GM10248 (cell line): Measurements from ENCODE around the gene POP7.

Experiments
- CTCF ChIA-PET: fragments of 300-600 bp; sonication (Branson Sonifier 250); formaldehyde crosslinking; extraction: SDS; loops from one replicate; lab custom pipeline; 2021; ENCODE audit warnings: antibody characterized with exemption; lab: Yijun Ruan, JAX
- POLR2A ChIA-PET: fragments of 350-650 bp; sonication (Branson Sonifier 250); formaldehyde crosslinking; extraction: SDS; loops from one replicate; lab custom pipeline; 2020; ENCODE audit warnings: antibody characterized with exemption; lab: Yijun Ruan, JAX
- DNase-seq: peaks from one replicate; pipeline ENCODE4 v3.0.0; 2012; ENCODE audit errors: extremely low spot score
- TF ChIP-seq, protein P1 (sequence below): IDR thresholded peaks from 2 replicates; pipeline ENCODE4 v1.5.1; 2012; ENCODE audit warnings: mild to moderate bottlenecking, low read depth; ENCODE audit errors: extremely low read depth, missing control alignments, control extremely low read depth

The POP7 gene

DNA sequence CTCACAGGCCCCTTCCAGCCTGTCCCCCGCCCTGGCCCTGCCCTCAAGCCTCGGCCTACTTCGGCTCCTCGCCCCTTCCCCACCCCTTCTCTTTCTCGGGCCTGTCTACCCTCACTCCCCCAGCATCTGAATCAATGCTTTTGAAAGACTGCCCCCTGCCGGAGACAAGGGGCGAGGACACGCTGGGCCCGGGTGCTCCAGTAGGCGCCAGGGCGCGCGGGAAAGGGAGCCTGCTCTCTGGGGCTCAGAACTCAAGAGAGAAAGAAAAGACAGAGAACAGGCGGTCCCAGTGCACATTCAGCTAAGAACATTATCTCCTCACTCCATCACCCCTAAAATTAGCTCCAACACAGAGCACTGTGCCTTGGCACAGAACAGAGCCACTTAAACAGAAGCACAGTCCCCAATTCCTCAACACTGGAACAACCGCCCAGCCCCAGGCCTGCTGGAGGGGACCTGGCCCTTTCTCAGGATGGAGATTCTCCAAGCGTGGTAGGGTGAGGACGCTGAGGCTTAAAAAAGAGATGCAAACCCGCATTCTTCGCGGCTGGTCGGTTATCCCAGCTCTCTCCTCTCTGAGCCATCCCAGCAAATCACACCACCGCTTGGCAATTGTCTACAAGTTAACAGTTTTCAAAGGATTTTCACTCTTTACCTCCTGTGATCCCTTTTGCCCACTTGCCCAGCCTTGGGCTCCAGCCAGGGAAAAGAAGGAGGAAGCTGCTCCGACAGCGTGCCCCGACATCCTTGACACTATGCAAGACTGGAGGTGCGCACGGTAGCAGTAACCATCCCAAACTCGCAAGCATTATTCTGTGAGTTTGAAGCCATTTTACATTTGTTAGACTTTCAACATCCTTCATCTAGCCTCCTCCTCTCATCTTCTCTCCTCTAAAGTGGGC lies 14.0 kb upstream of the POP7 start:
- peak; percentile 87 for DNase-seq
- ChIA-PET POLR2A (interaction anchor here (0.6 to 1.1 kb wide), 3 partner anchors 80 to 262 kb away, joined by 3 to 4 read pairs (median 4); partner anchors contain the start of gene MOSPD3), CTCF (interaction anchor here (0.6 to 10.3 kb wide), 29 partner anchors 10 to 215 kb away, joined by 3 to 159 read pairs (median 4); partner anchors contain the start of genes FBXO24, LRCH4, MOSPD3 and POP7)
- TF ChIP-seq, protein P1, sequence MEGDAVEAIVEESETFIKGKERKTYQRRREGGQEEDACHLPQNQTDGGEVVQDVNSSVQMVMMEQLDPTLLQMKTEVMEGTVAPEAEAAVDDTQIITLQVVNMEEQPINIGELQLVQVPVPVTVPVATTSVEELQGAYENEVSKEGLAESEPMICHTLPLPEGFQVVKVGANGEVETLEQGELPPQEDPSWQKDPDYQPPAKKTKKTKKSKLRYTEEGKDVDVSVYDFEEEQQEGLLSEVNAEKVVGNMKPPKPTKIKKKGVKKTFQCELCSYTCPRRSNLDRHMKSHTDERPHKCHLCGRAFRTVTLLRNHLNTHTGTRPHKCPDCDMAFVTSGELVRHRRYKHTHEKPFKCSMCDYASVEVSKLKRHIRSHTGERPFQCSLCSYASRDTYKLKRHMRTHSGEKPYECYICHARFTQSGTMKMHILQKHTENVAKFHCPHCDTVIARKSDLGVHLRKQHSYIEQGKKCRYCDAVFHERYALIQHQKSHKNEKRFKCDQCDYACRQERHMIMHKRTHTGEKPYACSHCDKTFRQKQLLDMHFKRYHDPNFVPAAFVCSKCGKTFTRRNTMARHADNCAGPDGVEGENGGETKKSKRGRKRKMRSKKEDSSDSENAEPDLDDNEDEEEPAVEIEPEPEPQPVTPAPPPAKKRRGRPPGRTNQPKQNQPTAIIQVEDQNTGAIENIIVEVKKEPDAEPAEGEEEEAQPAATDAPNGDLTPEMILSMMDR = peak; percentile 97

DNA sequence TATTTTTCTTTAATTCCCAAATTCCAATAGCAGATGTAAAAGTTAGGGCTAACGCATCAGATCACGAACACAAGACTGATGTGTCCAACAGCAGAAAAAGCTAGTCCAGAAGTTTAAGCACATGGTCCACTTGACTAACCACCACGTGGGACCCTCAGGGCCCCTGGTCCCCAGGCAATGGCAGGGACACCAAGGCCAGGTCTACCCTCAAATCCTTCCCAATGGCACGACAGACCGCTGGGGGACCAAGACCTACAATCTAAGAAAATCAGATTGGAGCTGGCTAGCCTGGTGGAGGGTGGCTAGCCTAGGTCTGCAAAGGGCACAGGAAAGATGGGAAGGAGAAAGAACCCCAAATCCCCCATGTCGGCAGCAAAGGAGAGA lies 13.4 kb upstream of the POP7 start:
- ChIA-PET CTCF (interaction anchor here (0.8 to 10.3 kb wide), 22 partner anchors 9 to 266 kb away, joined by 3 to 159 read pairs (median 4); partner anchors contain the start of genes MOSPD3, POP7 and SLC12A9), POLR2A (interaction anchor here (0.9 kb wide), 1 partner anchor 80 kb away, joined by 4 read pairs; the partner anchor contains the start of gene MOSPD3)
- no peak for DNase-seq
- TF ChIP-seq, protein P1 = no peak

DNA sequence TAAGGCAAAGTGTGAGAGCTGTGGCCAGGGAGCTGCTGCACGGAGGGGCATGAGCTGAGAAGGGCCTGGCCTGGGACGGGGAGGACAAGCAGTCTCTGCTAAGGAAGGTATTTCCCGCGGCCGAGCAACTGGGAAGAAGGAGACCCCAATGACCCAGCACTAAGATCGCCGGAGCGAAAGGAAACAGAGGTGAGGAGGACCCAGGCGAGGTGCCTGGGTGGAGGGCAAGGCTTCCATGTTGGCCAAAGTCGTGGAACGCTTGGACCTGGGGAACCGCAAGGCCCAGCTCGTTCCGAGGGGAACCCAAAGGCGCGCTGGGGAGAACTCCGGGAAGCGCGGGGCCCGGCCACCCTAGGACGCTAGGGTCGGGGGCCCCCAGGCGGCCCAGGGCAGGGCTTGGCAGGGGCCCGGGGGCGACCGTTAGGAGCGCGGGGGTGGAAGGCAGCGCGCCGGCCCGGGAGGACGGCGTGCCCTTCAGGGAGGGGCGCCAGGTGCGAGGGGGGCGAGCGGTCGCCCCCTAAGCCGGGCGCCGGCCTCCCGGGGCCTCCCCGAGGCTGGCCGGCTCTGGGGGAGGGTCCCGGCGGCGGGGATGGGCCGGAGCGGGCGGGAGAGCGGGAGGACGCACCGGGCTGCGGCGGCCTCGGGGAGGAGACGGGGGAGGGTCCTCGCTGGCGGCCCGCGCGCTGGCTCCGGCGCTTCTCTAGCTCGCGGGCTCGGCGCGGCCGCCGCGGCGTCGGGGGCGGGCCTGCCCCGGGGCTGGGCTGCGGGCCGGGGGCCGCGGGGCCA lies 12.4 kb upstream of the POP7 start:
- POLR2A ChIA-PET = interaction anchor here (0.6 to 2.2 kb wide), 2 partner anchors 12 to 191 kb away, joined by 3 to 9 read pairs; partner anchors contain the start of gene POP7
- CTCF ChIA-PET = interaction anchor here (0.6 to 10.3 kb wide), 17 partner anchors 8 to 265 kb away, joined by 3 to 159 read pairs (median 4); partner anchors contain the start of genes MOSPD3, POP7 and SLC12A9
- TF ChIP-seq, protein P1 = no peak
- DNase-seq = no peak

DNA sequence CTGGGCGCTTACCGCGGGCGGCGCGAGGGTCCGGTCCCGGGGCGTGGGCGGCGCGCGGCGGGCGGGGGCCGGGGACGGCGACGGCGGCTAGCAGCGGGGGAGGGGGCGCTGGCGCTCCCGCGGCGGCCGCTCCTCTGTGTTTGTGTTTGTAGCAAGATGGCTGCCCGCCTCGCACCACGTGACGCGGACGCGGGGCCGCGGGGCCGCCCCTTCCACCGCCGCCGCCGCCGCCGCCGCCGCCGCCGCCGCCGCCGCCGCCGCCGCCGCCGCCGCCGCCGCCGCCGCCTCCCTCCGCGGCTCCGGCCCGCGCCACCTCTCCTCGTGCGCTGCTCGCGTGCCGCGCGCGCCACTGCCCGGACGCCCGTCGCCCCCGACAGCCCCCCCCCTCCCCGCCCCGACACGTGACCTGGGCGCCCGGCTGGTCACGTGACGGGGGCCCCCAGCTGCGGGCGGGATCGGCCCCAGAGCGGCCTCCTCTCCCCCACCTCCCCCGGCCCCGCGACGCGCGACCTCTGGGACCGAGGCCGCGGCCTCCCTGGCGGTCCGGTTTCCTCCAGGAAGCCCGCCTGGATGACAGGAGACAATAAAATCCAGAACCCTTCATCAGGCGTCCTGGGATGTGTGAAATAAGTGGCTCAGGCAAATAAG lies 11.7 kb upstream of the POP7 start, which contains the start of gene GIGYF1:
Gene GIGYF1, minus strand, starts transcription at position 153 of the 648 bp plus-strand sequence. CDS start 6,012 bp downstream, outside the sequence.
- TF ChIP-seq, protein P1 = no peak
- CTCF ChIA-PET = interaction anchor here (5.9 to 10.3 kb wide), 2 partner anchors 8 to 12 kb away, joined by 20 to 159 read pairs; partner anchors contain the start of gene POP7
- POLR2A ChIA-PET = interaction anchor here (2.2 kb wide), 1 partner anchor 12 kb away, joined by 9 read pairs; the partner anchor contains the start of gene POP7
- peak; percentile 86 for DNase-seq

DNA sequence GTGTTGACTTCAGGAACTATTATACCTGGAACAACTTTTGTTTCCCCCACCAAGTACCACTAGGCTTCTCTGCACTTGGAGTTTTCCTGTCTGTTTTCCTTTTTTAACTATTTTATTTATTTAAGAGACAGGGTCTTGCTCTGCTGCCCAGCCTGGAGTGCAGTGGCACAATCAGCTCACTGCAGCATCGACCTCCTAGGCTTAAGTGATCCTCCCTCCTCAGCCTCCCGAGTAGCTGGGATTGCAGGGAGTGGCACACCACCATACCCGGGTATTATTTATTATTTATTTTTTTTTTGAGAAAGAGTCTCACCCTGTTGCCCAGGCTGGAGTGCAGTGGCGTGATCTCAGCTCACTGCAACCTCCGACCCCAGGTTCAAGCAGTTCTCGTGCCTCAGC lies 9.8 kb upstream of the POP7 start:
- TF ChIP-seq, protein P1 = no peak
- POLR2A ChIA-PET = no interaction called here
- CTCF ChIA-PET = interaction anchor here (1.4 to 10.3 kb wide), 4 partner anchors 10 to 156 kb away, joined by 3 to 159 read pairs (median 4); partner anchors contain the start of genes POP7 and SLC12A9
- no peak for DNase-seq
